CD14-positive monocyte (primary cell): ENCODE results near the gene NFXL1. TPM values are rescaled to one million over a fixed set of nuclear protein-coding genes. Genes with fewer than 3 reads are reported as not detected.
A peak's percentile ranks its signal among the peaks of the same experiment; 100 is the strongest.

Experiments
- DNase-seq, 3 donors: peaks; one replicate each; pipeline ENCODE4 v3.0.0-alpha.2; 2011 to 2022
- H2AFZ ChIP-seq: 2 replicates; pipeline ENCODE4 v1.6.0; 2012; ENCODE audit warnings: mild to moderate bottlenecking, low read depth, low read length, inconsistent platforms; ENCODE audit not compliant: insufficient read depth, poor library complexity, severe bottlenecking
- H3K27ac ChIP-seq, 2 donors: 1 replicate in 1 of 2; 2 replicates in 1 of 2; pipeline ENCODE4 v1.5.1; 2012 to 2013; ENCODE audit warnings: low read length in 2 of 2, control low read depth in 1 of 2, inconsistent platforms in 1 of 2, low read depth in 1 of 2, mild to moderate bottlenecking in 1 of 2
- H3K27me3 ChIP-seq, 2 donors: one replicate each; pipeline versions ENCODE4 v1.6.0 to v1.6.1; 2011 to 2013; ENCODE audit warnings: low read length in 2 of 2; ENCODE audit not compliant: control insufficient read depth in 2 of 2, insufficient read depth in 2 of 2
- H3K36me3 ChIP-seq, 2 donors: replicated peaks in 1 of 2; 1 replicate in 1 of 2; 2 replicates in 1 of 2; pipeline versions ENCODE4 v1.5.1 to v1.6.1; 2012 to 2013; ENCODE audit warnings: low read length in 2 of 2, control low read depth in 1 of 2, inconsistent platforms in 1 of 2, mild to moderate bottlenecking in 1 of 2; ENCODE audit not compliant: insufficient read depth in 2 of 2, control insufficient read depth in 1 of 2
- H3K4me1 ChIP-seq, 2 donors: 1 replicate in 1 of 2; 2 replicates in 1 of 2; pipeline versions ENCODE4 v1.5.1 to v1.6.1; 2012 to 2013; ENCODE audit warnings: low read length in 2 of 2, control low read depth in 1 of 2, inconsistent platforms in 1 of 2, mild to moderate bottlenecking in 1 of 2, moderate library complexity in 1 of 2; ENCODE audit not compliant: insufficient read depth in 2 of 2, control insufficient read depth in 1 of 2
- H3K4me2 ChIP-seq: replicated peaks from 2 replicates; pipeline ENCODE3; 2012; ENCODE audit warnings: low read length, moderate library complexity, mild to moderate bottlenecking; ENCODE audit not compliant: poor library complexity, severe bottlenecking; ENCODE audit errors: extremely low read depth
- H3K4me3 ChIP-seq, 3 experiments: fragments of 200-600 bp in 1 of 3; sonication (generic) in 1 of 3; replicated peaks in 1 of 3; 1 replicate in 2 of 3; 2 replicates in 1 of 3; pipeline ENCODE4 v1.5.1; 2011 to 2013; ENCODE audit warnings: low read length in 3 of 3, mild to moderate bottlenecking in 3 of 3, control low read depth in 2 of 3, low read depth in 2 of 3, inconsistent platforms in 1 of 3, moderate library complexity in 1 of 3
- H3K79me2 ChIP-seq: 2 replicates; pipeline ENCODE4 v1.6.0; 2012; ENCODE audit warnings: mild to moderate bottlenecking, control low read depth, inconsistent platforms, low read length, moderate library complexity; ENCODE audit not compliant: insufficient read depth
- H3K9ac ChIP-seq: 2 replicates; pipeline ENCODE4 v1.6.0; 2017; ENCODE audit warnings: low read length, mild to moderate bottlenecking; ENCODE audit not compliant: insufficient read depth, poor library complexity, severe bottlenecking
- H3K9me3 ChIP-seq, 2 donors: replicated peaks in 1 of 2; 1 replicate in 1 of 2; 2 replicates in 1 of 2; pipeline versions ENCODE4 v1.5.1 to v1.6.1; 2012 to 2013; ENCODE audit warnings: low read length in 2 of 2, control low read depth in 1 of 2; ENCODE audit not compliant: control insufficient read depth in 1 of 2, insufficient read depth in 1 of 2
- H4K20me1 ChIP-seq: 2 replicates; pipeline ENCODE4 v1.6.0; 2012; ENCODE audit warnings: mild to moderate bottlenecking, low read length, control low read depth, moderate library complexity; ENCODE audit not compliant: insufficient read depth
- H3K27ac Mint-ChIP-seq, 7 donors: one replicate each; pipeline ENCODE4 v1.8.0; 2020; ENCODE audit warnings: mild to moderate bottlenecking in 7 of 7, mixed read lengths in 7 of 7, moderate library complexity in 6 of 7, inconsistent platforms in 2 of 7
- H3K27me3 Mint-ChIP-seq, 3 donors: one replicate each; pipeline ENCODE4 v1.8.0; 2021 to 2022; ENCODE audit warnings: low read depth in 3 of 3, mild to moderate bottlenecking in 3 of 3, mixed read lengths in 3 of 3, moderate library complexity in 3 of 3, inconsistent platforms in 1 of 3
- H3K36me3 Mint-ChIP-seq, 2 donors: one replicate each; pipeline ENCODE4 v1.8.0; 2020; ENCODE audit warnings: mixed read lengths in 2 of 2, inconsistent platforms in 1 of 2, mild to moderate bottlenecking in 1 of 2
- H3K4me1 Mint-ChIP-seq: one replicate; pipeline ENCODE4 v1.8.0; 2020; ENCODE audit warnings: mild to moderate bottlenecking, mixed read lengths
- H3K4me3 Mint-ChIP-seq, 2 donors: one replicate each; pipeline ENCODE4 v1.8.0; 2020; ENCODE audit warnings: mild to moderate bottlenecking in 2 of 2, mixed read lengths in 2 of 2, moderate library complexity in 1 of 2
- H3K9me3 Mint-ChIP-seq, 7 donors: one replicate each; pipeline ENCODE4 v1.8.0; 2020 to 2022; ENCODE audit warnings: mixed read lengths in 7 of 7, mild to moderate bottlenecking in 6 of 7, moderate library complexity in 6 of 7, inconsistent platforms in 2 of 7
- WGBS: methylation state at CpG from one replicate; pipeline ENCODE4 v1.1.5; 2013; ENCODE audit warnings: missing lambda C conversion rate; ENCODE audit not compliant: insufficient coverage; 5-methylcytosine and 5-hydroxymethylcytosine counted together
- intact Hi-C, 2 donors: fragments of 100-400 bp; cut with micrococcal nuclease; formaldehyde crosslinking; loops; one replicate each; pipeline versions ENCODE4 v1.15.0 to v1.15.1; 2023
- polyA plus RNA-seq, 3 donors: library from polyadenylated mRNA; depleted of rRNA in 1 of 3; unstranded in 2 of 3; stranded (reverse) in 1 of 3; fragments of 300-500 nt in 2 of 3; fragments of >200 nt in 1 of 3; fragmentation: Illumina TruSeq in 2 of 3; gene quantifications; 1 replicate in 2 of 3; 2 replicates in 1 of 3; pipeline ENCODE4 v1.2.3, GENCODE V29; 2012 to 2021
- TF ChIP-seq, protein P1 (sequence below): fragments of 200-600 bp; IDR thresholded peaks from one replicate; pipeline ENCODE4 v1.8.0; 2022; ENCODE audit warnings: antibody characterized with exemption, mild to moderate bottlenecking

The NFXL1 gene
- polyA plus RNA-seq, 3 donors, result 3.6 to 26.2 (median 10.6) TPM

DNA sequence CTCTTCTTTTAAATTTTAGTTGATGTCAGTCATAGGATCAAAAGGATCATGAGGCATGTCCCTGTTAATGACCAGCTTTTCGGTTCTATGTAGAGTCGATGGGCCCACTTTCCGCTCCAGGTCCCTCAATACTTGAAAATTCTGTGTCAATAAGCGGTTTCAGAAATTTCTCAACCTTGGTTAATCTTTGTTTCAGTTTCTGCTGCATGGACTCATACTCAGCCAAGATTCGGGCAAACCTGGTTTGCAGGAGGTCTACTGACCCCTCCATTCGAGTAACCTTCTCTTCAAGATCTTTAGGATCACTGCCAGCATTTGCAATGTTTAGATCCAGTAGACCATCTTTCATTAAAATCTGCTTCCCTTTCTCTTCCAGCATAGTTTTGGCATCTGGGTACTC lies 22.0 kb upstream of the NFXL1 start:
- Histone ChIP-seq H3K4me3 (no peak overlapping the region), H3K27ac (no peak overlapping the region), H3K27me3 (peaks cover 2% of the 10 kb centered on the region in 2 donors), H2AFZ (no peak overlapping the region), H3K4me2 (no peak overlapping the region), H4K20me1 (no peaks in the 10 kb centered on the region), H3K36me3 (no peaks in the 10 kb centered on the region), H3K9me3 (no peaks in the 10 kb centered on the region), H3K4me1 (no peaks in the 10 kb centered on the region), H3K9ac (no peak overlapping the region), H3K79me2 (no peaks in the 10 kb centered on the region)
- Mint-ChIP-seq H3K27ac (no peak overlapping the region), H3K4me1 (peaks cover 2% of the 10 kb centered on the region), H3K9me3 (peaks cover 0 to 5% (median 2%) of the 10 kb centered on the region in 7 donors), H3K36me3 (no peaks in the 10 kb centered on the region), H3K4me3 (no peak overlapping the region), H3K27me3 (peaks cover 5% of the 10 kb centered on the region in 3 donors)
- intact Hi-C loops, result no loop called here
- 94% methylated on average over 6 of the region's 6 CpGs for WGBS
- DNase-seq, result no peak
- TF ChIP-seq, protein P1, sequence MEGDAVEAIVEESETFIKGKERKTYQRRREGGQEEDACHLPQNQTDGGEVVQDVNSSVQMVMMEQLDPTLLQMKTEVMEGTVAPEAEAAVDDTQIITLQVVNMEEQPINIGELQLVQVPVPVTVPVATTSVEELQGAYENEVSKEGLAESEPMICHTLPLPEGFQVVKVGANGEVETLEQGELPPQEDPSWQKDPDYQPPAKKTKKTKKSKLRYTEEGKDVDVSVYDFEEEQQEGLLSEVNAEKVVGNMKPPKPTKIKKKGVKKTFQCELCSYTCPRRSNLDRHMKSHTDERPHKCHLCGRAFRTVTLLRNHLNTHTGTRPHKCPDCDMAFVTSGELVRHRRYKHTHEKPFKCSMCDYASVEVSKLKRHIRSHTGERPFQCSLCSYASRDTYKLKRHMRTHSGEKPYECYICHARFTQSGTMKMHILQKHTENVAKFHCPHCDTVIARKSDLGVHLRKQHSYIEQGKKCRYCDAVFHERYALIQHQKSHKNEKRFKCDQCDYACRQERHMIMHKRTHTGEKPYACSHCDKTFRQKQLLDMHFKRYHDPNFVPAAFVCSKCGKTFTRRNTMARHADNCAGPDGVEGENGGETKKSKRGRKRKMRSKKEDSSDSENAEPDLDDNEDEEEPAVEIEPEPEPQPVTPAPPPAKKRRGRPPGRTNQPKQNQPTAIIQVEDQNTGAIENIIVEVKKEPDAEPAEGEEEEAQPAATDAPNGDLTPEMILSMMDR, result no peak

DNA sequence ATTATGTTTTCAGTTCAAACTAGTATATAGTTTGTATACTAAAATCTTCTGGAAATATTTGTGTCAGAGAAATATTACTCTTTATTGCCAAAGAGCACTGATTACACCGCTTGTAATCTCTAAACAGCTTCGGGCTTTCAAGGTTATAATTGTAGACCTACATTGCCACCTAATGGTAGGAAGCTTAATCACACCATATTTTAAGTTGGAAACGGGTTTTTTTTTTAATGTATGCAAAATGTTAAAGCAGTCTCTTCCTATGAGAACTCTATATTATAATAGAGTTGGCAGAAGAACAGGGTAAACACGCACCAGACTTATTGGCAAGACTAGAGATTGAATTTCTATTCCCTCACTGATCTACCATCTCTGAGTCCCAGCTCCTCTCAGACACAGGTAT lies 19.5 kb upstream of the NFXL1 start:
- Histone ChIP-seq H3K4me1 (peaks cover 3 to 9% of the 10 kb centered on the region in 2 donors), H3K4me3 (no peak overlapping the region), H2AFZ (no peak overlapping the region), H3K4me2 (no peak overlapping the region), H3K27me3 (no peaks in the 10 kb centered on the region), H4K20me1 (no peaks in the 10 kb centered on the region), H3K9ac (no peak overlapping the region), H3K9me3 (no peaks in the 10 kb centered on the region), H3K36me3 (no peaks in the 10 kb centered on the region), H3K79me2 (no peaks in the 10 kb centered on the region), H3K27ac (no peak overlapping the region)
- Mint-ChIP-seq H3K9me3 (peaks cover 0 to 5% (median 2%) of the 10 kb centered on the region in 7 donors), H3K36me3 (no peaks in the 10 kb centered on the region), H3K4me3 (no peak overlapping the region), H3K27me3 (peaks cover 3 to 5% (median 5%) of the 10 kb centered on the region in 3 donors), H3K27ac (no peak overlapping the region), H3K4me1 (peaks cover 9% of the 10 kb centered on the region)
- intact Hi-C loops, result loop anchor here (2.0 to 5.0 kb wide), 3 partner anchors 245 to 262 kb away; no protein-coding TSS in a partner anchor
- TF ChIP-seq, protein P1, result peak; percentile 77
- WGBS, result no CpG with 5 or more reads among the region's 4 CpGs
- DNase-seq, result peak; percentile 38 to 64 (median 50)
